ENCODE data around the gene TCP1.
"Not testable (repeated sequence)": the region's sequence is repeated elsewhere in the genome, so short reads cannot be mapped to it uniquely, and the experiment has no call there.

Gene TCP1

DNA sequence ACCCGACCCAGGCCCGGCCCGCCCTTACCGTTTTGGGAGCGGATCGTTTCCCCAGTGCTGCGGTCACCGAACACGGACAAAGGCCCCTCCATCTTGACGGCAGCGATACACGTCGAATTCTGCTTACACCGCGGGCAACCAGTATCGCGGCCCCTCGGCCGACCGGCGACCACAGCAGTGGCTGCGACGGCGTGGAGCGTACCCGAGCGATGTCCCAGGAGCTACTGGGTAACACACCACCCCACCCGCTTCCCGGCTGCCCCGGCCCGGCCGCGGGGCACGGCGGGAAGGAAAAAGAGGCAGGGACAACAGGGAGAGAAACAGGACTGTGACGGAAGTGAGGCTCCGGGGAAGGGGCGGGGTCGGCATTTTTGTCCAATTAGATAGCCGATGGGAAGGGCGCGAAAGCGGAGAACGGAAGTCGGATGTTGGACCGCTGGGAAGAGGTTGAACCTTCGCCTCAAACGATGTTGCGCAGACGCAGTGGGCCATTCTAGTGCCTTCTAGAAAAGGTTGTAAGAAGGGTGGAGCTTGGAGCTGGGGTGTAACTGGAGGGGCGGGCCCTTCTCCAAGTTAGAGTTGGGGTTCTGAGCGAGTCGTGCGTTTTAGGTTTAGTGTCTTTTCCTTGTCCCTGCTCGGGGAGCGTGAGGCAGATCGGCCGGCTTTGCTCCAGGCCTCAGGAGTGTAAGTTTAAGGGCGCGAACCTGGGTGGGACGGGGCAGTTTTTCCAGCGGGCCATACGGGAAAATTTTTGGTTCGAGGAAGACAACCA is at the start of gene TCP1:
Gene TCP1 (minus strand): TSS at position 226 of the 772 bp plus-strand sequence. CDS start 134 bp downstream, at position 92.
- in situ Hi-C loops (cut with MboI; ENCODE audit: low sequenced_read_pairs): no loop called here

DNA sequence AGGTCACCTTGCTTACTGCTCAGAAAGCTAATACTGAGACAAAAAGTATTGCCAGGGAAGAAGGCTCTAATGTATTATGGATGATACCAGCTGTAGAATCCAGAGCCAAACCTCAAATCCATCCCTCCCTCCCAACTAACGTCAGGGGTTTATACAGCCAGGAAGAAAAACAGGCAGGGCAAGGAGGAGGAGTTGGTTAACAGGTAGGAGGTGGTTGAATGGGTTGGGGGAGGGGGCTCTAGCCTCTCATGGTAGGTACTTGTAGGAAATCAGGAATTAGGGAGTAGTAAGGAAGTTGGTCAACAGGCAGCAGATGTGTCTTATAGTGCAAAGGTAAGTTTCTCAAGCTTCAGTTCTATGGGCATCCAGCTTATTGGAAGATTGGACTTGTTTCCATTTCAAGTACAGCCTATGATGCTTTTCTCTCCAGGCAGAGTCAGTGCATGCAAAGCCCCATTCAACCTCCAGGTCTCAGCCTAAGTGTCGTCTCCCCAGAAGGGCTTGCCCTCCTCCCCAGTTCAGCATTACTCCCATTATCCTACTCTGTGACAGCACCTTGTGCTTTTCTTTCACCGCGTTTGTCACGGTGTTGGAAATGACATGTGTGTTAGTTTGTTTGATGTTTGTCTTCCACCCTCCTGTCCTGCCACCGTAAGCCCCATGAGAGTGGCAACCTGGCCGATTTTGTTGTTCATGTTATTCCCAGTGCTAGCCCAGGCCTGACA is 48.8 kb upstream of the TCP1 start:
- in situ Hi-C loops (cut with MboI; ENCODE audit: low sequenced_read_pairs): no loop called here

DNA sequence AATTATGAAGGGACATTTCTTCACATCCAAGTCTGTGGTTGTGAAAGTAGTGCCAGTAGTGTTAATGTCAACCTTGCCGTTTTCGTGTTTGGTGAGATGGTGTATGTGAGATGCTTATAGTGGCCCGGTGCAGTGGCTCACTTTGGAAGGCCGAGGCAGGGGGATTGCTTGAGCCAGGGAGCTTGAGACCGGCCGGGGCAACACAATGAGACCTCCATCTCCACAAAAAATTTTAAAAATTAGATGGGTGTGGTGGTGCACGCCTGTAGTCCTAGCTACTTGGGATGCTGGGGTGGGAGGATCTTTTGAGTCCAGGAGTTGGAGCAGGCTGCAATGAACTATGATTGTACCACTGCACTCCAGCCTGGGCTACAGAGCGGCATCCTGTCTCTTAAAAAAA is 48.1 kb upstream of the TCP1 start:
- in situ Hi-C loops (cut with MboI; ENCODE audit: low sequenced_read_pairs): no loop called here

DNA sequence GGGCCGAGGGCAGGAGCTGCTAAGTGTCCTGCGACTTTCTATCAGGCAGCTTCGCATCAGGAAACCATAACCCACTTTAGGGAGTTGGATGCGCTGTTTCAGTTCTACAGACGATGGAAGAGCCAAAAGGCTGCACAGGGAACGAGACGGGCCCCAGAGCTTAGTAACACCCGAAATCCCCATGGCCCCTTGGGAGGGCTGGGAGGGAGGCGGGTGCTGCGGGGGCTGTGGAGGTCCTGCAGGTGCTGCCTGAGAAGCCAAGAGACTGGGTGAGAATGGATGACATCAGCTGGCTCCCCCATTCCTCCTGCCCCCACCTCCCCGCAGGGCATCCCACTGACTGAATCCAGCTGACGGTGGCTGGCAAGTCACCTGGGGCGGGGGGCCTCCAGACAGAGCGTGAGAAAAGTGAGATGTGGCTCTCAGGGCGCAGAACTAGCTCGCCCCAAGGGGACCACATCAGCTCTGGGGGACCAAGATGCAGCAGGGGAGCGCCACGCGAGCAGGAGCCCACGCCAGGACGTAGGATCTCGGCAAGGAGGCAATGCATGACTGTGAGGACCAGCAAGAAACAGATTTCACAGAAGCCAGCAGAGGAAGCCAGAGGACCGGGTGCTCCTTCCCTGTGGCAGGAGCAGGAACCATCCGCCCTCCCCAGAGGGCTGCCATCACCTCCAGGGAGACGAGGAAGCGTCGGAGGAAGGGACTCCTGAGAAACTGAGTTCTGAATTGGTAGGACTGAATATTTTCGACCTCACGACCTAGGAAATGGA is 47.5 kb upstream of the TCP1 start:
- in situ Hi-C loops (cut with MboI; ENCODE audit: low sequenced_read_pairs): no loop called here

DNA sequence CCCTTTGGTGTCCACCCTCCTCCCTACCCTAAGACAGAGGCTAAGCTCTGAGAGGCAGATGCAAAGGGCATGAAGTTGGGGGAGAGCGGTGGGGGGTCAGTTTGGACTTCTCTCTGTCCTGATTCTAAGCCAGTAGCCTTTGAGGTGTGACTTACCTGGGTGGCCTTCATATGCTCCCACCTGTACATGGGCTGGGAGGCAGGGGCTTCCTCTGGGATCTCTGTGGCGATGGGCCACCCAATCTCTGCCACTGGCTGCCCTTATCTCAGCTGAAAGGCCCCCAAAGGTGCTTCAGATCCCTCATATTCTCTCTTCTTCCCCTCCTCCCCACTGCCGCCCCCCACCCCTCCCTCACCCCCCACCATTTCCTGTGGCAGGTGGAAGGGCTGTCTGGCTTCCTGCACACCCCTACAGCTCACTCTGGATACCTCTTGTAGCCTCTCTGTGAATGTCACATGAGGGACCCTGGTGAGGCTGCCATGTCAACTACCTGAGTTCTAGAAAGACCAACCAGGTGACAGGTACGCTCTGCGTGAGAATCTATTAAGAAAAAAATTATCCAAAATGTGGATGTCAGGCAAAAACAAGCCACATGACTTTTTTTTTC is 44.7 kb upstream of the TCP1 start:
- in situ Hi-C loops (cut with MboI; ENCODE audit: low sequenced_read_pairs): no loop called here

DNA sequence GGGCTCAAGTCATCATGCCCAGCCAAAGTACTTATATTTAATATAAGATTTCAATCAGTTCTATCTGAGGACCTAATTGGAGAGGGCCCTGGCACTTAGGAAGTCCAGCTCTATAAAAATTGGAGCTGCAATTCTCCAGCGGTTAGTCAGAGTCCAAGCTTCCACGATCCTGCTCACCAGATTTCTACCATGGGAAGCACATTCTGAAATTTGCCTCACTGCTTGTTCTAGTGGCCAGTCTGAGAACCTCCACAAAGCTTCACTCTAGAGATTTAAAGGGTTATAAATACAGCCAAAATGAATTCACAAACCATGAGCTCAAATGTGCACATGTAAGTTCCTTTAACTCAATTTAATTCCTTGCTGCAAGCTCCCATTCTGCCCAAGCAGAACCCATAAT is 44.2 kb upstream of the TCP1 start:
- in situ Hi-C loops (cut with MboI; ENCODE audit: low sequenced_read_pairs): no loop called here

DNA sequence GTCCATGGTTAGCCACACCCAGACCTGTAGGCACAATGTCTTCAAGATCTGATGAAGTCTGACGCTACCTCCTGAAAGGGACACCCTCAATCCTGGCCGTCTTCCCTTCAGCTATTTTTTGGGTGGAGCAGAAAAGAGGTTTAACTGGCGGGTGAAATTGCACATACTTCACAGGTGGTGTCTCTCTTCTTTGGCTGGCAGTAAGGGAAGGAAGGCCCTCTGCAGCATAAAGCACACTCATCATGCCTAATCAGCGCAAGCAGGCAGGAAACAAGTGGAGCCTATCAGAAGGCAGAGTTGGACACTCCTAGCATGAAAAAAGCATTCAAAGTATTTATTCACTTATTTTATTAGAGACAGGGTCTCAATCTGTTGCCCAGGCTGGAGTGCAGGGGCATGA is 43.5 kb upstream of the TCP1 start:
- in situ Hi-C loops (cut with MboI; ENCODE audit: low sequenced_read_pairs): no loop called here

DNA sequence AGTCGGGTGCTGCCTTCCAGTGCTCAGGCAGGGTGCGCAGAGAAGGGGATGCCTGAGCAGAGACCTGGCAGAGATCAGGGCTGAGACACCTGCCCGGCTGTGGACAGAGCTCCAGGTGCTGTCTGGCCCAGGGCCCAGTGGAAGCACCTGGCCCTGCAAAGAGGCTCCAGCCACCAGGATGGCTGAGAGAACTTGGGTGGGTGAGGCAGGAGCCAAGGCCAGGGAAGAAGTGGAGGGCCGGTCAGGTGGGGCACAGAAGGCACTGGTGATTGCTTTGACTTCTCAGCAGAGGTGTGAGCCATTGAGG is 41.9 kb upstream of the TCP1 start:
- in situ Hi-C loops (cut with MboI; ENCODE audit: low sequenced_read_pairs): no loop called here

DNA sequence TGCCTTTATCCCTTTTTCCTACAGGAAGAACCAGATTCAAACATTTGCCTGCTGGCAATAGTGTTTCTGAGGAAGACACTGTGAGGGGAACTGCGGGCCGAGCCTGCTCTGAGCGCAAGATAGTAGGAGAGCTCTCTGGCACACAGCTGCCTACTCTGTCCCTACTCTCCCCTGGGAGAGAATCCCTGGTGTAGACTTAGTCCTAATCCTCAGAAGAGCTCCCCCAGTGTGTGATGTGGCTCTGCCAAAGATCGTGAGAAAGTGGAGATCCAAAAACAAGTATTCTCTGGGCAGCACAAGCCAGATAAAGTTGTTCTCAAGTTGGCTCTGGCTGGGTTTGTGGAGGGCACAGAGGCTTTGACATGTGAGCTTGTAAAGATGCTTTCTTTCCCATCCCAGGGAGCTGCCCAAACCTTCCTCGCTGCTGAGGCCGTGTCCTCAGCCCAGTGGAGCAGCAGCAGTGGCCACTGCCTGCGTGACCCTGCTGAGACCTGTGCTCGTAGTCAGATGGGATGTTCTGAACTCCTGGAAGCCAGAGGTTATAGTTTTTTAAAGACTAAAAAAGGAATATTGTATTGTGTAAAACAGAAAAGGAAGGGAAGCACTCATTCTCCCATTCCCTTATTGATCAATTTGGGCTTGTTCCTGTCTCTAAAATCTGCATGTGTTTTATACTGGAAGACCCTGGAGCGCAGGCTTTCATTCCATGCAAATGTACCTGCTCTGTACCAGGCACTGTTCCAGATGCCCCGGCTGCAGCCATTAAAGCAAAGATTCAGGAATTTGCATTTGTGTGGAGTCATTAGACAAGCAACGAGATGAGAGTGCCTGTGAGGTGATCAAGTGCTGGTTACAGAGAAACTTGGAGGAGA is 41.3 kb upstream of the TCP1 start:
- in situ Hi-C loops (cut with MboI; ENCODE audit: low sequenced_read_pairs): no loop called here

DNA sequence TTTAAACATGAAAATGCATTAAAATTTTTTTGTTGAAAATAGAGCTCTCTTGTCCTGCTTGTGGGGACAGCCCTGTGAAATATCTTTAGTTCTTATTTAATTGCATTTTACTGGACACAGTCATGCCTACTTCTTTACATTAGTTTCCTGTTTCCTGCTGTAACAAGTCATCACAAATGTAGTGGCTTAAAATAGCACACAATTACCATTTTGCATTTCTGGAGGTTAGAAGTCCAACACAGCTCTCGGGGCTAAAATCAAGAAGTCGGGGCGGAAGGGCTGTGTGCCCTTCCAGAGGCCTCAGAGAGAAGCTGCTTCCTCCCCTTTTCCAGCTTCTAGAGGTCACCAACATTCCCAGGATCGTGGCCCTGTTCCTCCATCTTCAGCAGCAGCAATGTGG is 40.1 kb upstream of the TCP1 start:
- in situ Hi-C loops (cut with MboI; ENCODE audit: low sequenced_read_pairs): no loop called here

DNA sequence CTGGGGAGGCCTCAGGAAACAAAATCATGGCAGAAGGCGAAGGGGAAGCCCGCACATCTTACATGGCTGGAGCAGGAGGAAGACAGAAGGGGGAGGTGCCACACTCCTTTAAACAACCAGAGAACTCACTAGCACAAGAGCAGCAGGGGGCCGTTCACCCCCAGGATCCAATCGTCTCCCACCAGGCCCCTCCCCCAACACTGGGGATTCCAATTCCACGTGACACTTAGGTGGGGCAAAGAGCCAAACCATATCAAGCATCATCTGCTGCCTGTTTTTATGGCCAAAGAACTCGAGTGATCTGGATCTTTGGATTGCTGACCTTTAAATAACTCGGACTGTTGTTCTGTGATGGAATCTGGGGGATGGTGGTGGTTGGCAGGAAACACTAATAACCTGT is 38.7 kb upstream of the TCP1 start:
- in situ Hi-C loops (cut with MboI; ENCODE audit: low sequenced_read_pairs): no loop called here

DNA sequence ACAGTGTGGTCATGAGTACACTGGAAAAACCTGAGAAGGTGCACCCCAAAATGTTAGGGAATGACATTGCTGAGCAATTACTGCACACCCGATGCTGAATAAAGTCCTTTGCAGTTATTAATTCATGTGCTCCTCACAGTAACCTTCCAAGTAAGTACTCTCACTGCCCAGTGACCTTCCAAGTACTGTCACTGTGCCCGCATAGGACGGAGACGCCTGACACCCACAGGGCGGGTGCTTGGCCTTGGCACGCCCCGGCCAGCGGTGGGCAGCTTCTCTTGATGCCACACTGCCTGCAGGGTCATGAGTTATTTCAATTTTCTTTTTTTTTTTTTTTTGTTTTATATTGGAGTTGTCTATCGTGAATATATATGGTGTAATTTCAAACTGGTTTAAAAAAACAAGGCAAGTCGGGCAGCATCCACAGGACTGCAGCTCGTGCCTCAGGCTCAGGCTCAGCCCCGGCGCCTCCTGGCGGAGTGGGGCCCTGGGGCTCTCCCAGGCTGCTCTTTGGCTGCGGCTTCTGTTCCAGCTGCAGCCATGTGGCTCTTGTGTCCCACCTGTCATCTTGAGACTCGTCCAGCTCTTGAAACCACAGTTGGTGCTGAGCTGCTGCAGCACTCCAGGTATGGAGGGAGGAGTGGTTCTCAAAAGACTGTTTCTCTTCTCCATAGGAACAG is 37.7 kb upstream of the TCP1 start:
- in situ Hi-C loops (cut with MboI; ENCODE audit: low sequenced_read_pairs): no loop called here

DNA sequence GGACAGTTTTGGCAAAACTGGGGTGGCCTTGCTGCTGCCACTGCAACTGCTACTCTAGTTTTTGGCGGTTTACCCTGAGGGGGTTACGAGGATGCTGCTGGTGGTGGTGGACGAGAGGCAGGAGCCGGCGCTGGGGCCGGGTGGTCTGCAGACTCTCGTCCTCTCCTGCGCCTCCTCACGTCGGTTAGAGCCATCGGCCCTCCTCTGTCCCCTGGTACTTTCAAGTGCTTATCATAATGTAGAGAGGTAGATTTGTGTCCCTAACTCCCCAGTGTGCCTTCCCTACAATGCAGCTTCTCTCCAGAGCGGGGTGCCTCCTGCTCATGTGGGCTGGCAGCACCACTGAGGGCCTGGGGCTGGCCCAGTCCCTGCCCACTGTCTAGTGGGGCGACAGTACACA is 36.6 kb upstream of the TCP1 start:
- in situ Hi-C loops (cut with MboI; ENCODE audit: low sequenced_read_pairs): no loop called here

DNA sequence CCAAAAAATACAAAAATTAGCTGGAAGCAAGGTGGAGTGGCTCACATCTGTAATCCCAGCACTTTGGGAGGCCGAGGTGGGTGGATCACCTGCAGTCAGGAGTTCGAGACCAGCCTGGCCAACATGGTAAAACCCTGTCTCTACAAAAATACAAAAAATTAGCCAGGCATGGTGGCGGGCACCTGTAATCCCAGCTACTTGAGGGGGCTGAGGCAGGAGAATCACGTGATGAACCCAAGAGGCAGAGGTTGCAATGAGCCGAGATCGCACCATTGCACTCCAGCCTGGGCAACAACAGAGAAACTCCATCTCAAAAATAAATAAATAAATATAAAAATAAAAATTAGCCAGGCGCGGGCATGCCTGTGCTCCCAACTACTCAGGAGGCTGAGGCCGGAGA is 35.3 kb upstream of the TCP1 start:
- in situ Hi-C loops (cut with MboI; ENCODE audit: low sequenced_read_pairs): not testable (repeated sequence)

DNA sequence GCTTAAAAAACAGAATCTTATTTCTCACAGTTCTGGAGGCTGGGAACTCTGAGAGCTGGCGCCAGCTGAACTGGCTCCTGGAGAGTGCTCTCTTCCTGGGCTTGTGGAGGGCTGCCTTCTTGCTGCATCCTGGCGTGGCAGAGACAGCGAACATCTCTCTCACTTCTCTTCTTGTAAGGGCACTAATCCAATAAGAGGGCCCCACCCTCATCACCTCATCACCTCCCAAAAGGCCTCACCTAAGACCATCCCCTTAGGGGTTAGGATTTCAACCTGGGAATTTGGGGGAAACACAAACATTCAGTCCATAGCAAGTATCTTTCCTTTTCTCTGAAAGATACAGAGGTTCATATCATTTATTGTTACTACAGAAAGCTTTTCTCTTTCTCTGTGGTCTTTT is 34.6 kb upstream of the TCP1 start:
- in situ Hi-C loops (cut with MboI; ENCODE audit: low sequenced_read_pairs): no loop called here

DNA sequence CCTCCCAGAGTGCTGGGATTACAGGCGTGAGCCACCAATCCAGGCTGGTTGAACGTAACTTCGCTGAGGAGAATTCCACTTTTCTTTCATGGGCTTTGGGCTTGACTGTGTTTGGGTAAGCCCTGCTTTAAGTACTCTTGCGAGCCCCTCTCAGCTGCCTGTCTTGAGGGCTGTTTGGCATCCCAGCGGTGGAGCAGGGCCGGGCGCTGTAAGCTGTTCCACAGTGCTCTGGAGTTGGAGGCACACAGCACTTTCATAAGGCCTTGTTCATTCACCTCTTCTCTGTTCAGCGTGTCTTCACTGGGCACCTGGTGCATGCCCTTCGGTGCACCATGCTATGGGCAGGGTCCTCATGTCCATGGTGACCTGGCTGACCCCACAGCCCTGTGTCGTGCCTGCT is 32.3 kb upstream of the TCP1 start:
- in situ Hi-C loops (cut with MboI; ENCODE audit: low sequenced_read_pairs): no loop called here

DNA sequence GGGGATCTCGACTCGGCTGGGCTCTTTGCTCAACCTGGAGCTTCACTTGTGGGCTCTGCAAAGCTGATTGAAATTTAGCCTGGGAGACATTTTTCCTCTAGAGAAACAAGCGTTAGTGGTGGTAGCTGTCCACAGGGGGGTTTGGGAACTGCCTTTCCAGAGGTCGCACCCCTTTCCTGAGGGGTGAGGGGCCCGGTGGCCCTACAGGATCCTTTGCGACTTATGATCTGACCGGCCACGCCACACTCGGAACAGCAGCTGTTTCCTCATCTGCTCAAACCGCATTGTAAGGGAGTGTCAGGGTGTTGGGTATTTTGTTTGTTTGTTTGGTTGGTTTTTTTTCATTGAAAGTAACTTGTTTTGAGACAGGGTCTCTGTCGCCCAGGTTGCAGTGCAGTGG is 31.7 kb upstream of the TCP1 start:
- in situ Hi-C loops (cut with MboI; ENCODE audit: low sequenced_read_pairs): no loop called here

DNA sequence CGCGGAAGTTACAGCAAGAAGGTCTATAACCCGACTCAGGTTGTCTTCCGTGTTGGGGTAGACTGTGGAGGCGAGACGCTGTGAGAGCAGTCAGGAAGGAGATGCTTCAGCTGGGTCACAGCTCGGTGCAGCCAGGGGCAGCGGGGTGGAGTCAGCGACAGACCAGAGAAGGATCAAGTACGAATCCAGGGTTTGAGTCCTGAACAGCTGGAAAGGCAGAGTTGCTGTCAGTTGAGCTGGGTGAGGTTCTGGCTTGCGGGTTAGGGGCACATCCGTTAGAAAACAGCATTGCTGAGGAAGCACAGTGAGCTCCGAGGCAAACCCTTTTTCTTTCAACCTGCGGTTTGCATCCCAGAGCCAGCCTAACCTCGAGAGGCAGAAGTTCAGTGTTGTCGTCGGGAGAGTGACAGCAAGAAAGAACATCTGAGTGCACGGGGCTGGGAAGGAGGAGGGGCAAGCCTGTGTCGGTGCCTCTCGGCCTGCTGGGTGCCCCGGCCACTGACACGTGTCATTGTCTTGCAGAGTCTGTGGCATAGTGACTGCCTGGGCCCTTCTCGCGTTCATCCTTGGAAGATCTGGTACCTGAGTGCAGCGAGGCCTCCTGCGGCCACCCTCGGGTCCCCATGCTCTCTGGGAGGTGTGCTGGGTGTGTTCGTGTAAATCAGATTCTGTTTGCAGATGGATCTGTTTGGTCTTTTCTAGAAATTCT is 30.7 kb upstream of the TCP1 start:
- in situ Hi-C loops (cut with MboI; ENCODE audit: low sequenced_read_pairs): no loop called here

DNA sequence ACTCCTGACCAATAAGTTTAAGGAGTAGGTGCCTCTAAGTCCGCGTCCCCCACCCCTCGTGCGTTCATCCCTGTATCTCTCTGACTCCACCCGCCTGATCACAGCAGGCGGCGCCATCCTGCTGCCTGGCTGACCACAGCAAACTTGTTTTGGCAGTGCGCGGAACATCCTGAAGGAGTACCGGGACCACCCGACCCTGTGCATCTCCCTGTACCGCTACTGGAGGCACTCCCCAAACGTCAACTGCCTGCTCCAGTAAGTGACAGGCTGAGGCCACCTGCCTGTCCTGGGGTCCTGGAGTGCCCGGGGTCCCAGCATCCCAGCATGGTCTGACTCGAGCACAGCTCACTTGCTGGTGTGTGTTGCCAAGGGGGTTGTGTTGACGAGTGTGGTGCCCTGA is 29.7 kb upstream of the TCP1 start:
- in situ Hi-C loops (cut with MboI; ENCODE audit: low sequenced_read_pairs): no loop called here

All from HL-60/S4 treated with phorbol 12-myristate 13-acetate at 8.2 ng/mL for 4 days and 3 days (cell line).